ENCODE data around the gene STARD13.

The STARD13 gene

DNA sequence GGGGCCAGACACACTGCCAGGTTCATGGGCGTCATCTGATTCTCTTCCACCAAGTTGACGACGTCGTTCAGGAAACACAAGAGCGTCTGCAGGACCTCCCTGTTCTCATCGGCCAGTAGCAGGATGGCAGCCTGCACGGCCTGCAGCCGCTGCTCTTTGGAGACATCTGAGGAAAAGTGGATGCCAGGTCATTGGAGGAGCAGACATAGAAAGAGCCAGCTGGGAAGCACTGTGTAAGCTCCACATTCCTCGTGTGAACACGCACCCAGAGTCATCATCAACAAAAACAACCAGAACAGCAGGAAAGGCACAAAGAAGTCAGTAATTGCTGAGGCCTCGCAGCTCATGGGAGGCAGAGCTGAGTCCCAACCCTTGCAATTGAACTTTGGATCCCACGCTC, 172.8 kb downstream of the STARD13 start:
- ATAC-seq (no peak), DNase-seq (no peak)
- no peaks in the 10 kb centered on the region for H3K9me3 Mint-ChIP-seq
- no peak overlapping the region for H3K4me3 Mint-ChIP-seq
- H3K27me3 Mint-ChIP-seq: peaks cover 10% of the 10 kb centered on the region
- no peak overlapping the region for H3K27ac Mint-ChIP-seq
- H3K4me1 Mint-ChIP-seq: no peaks in the 10 kb centered on the region

DNA sequence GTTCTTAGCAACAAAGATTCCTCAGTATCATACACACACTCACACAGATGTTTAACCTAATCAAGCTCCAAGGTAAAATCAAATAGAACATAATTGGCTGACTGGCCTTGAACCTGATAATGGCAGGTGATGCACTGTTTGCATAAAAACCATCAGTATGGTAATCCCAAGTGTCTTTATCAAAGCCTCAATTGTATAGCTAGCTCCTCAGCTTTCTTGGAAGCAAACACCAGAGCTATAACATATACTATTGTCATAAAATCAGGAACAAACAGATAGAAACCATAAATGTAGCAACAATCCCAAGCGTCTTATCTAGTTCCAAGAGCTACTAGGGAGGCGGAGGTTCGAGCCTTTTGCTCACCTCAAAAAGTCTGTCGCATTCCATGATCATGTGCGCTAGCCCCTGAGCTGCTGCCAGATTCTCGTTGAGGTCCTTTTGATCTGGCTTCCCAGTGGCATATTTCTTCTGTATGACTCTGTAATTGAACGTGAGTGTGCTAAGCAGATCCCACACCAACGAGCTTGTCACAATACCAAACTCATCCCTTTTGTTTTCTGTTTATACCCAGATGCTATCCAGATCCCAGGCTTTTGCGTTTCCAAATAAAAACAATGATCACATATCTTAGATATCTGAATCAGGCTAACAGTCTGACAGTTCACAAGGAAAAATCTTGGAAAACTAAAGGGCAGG, 174.0 kb downstream of the STARD13 start:
- Mint-ChIP-seq H3K9me3 (no peaks in the 10 kb centered on the region), H3K4me3 (no peak overlapping the region), H3K4me1 (no peaks in the 10 kb centered on the region), H3K27ac (no peak overlapping the region), H3K27me3 (peaks cover 22% of the 10 kb centered on the region)
- no peak for ATAC-seq
- DNase-seq: no peak

GRCh38 chr13:33110713-33111413, 174.7 kb downstream of the STARD13 start:
- DNase-seq: no peak
- no peak overlapping the region for H3K27ac Mint-ChIP-seq

GRCh38 chr13:33110386-33110712, 175.2 kb downstream of the STARD13 start:
- Mint-ChIP-seq H3K27ac (no peak overlapping the region), H3K9me3 (no peaks in the 10 kb centered on the region), H3K4me3 (no peak overlapping the region), H3K27me3 (peaks cover 32% of the 10 kb centered on the region), H3K4me1 (no peaks in the 10 kb centered on the region)
- no peak for DNase-seq
- no peak for ATAC-seq

More at GRCh38 chr13:33110713-33111413, 174.7 kb downstream of the STARD13 start:
- no peaks in the 10 kb centered on the region for H3K4me1 Mint-ChIP-seq
- ATAC-seq: no peak
- H3K9me3 Mint-ChIP-seq: no peaks in the 10 kb centered on the region
- H3K27me3 Mint-ChIP-seq: peaks cover 29% of the 10 kb centered on the region
- no peak overlapping the region for H3K4me3 Mint-ChIP-seq

DNA sequence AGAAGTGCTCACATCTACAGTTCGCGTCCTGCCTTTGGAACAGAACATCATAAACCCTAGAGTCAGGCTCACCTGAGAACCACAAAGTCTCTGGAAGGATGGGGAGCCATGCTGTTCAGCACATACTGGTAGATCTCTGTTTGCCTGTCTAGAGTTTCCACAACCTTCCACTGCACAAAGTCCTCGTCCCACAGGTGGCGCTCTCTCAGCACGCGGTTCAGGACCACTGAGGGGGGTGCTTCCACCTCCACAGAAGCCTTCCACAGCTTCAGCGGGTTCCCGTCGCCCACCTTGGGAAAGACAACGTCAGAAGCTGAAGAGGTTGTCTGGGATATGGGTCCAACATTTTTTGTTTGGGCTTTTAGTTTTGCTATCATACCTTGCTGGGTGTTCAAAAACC, 175.8 kb downstream of the STARD13 start:
- Mint-ChIP-seq H3K4me1 (no peaks in the 10 kb centered on the region), H3K4me3 (no peak overlapping the region), H3K27me3 (peaks cover 32% of the 10 kb centered on the region), H3K27ac (no peak overlapping the region), H3K9me3 (no peaks in the 10 kb centered on the region)
- ATAC-seq: no peak
- no peak for DNase-seq

DNA sequence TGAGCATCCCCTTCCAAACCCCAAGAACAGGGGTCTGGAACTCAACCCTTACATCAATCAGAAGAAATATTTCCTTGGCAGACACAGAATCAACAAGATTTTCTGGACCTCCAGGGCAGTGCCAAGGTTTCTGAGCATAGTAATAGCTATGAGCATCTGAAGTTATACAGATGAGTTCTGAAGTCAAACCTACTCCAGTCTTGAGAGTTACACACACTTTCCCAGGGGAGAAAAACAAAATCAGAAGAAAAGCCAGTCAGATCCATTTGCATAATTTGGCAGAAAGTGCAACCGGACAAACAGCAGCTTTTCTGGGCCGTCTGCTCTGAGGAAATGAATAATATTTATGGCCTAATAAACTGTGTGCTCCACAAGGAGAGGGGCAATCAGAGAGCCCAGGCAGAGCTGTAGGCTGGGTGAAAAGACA, 176.3 kb downstream of the STARD13 start:
- DNase-seq (no peak), ATAC-seq (no peak)
- H3K27me3 Mint-ChIP-seq: peaks cover 33% of the 10 kb centered on the region
- no peak overlapping the region for H3K27ac Mint-ChIP-seq
- no peak overlapping the region for H3K4me3 Mint-ChIP-seq
- H3K9me3 Mint-ChIP-seq: no peaks in the 10 kb centered on the region
- H3K4me1 Mint-ChIP-seq: no peaks in the 10 kb centered on the region

DNA sequence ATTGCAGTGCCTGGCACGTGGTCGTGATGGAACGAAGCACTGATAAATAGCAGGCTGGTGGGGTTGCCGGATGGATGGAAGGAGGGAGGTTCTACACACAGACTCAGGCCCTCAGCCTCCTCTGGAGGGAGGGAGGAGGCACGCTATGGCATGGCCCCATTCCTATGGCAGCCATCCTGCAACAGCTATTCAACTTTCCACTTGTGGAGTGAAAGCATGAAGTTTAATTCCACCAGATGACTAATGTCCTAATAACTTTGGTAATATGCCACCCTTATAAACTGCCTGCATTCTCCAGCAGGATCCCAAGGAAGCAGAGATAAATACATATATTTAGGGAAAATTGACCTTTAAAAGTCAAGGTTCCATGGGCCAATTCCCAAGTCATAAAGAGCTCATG, 176.9 kb downstream of the STARD13 start:
- Mint-ChIP-seq H3K9me3 (no peaks in the 10 kb centered on the region), H3K4me3 (no peak overlapping the region)
- ATAC-seq: no peak

GRCh38 chr13:33107361-33107760, 178.2 kb downstream of the STARD13 start:
- peaks cover 39% of the 10 kb centered on the region for H3K27me3 Mint-ChIP-seq
- no peaks in the 10 kb centered on the region for H3K9me3 Mint-ChIP-seq
- H3K27ac Mint-ChIP-seq: no peak overlapping the region
- no peak overlapping the region for H3K4me3 Mint-ChIP-seq
- DNase-seq (no peak), ATAC-seq (no peak)
- H3K4me1 Mint-ChIP-seq: no peaks in the 10 kb centered on the region

More for the DNA sequence above, 176.9 kb downstream of the STARD13 start:
- no peaks in the 10 kb centered on the region for H3K4me1 Mint-ChIP-seq
- no peak overlapping the region for H3K27ac Mint-ChIP-seq
- DNase-seq: no peak
- peaks cover 39% of the 10 kb centered on the region for H3K27me3 Mint-ChIP-seq

- no peaks in the 10 kb centered on the region for H3K4me1 Mint-ChIP-seq
- peaks cover 39% of the 10 kb centered on the region for H3K27me3 Mint-ChIP-seq
- no peak for ATAC-seq
- no peak for DNase-seq
- H3K27ac Mint-ChIP-seq: no peak overlapping the region
- no peaks in the 10 kb centered on the region for H3K9me3 Mint-ChIP-seq
- H3K4me3 Mint-ChIP-seq: no peak overlapping the region
Observed at GRCh38 chr13:33106656-33107360, 178.7 kb downstream of the STARD13 start.

GRCh38 chr13:33105387-33106005, 180.1 kb downstream of the STARD13 start:
- H3K27ac Mint-ChIP-seq: no peak overlapping the region
- no peak overlapping the region for H3K4me3 Mint-ChIP-seq
- ATAC-seq (no peak), DNase-seq (no peak)
- H3K4me1 Mint-ChIP-seq: no peaks in the 10 kb centered on the region
- no peaks in the 10 kb centered on the region for H3K9me3 Mint-ChIP-seq
- H3K27me3 Mint-ChIP-seq: peaks cover 44% of the 10 kb centered on the region

DNA sequence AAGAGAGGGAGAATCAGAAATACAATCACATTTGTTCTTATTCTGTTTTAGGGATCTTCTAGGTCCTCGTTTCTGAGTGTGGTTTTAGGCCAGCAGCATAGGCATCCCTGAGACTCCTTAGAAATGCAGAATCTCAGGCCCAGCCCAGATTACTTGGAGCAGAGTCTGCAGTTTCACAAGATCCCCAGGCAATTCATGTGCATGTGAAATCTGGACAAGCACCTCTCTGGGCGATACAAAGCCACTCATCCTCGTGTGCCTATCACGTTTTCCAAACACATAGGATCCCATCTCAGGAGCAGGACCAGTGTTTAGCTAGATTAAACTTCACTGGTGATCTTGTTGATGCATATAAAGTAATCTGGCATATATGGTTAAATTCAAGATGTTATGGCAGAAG, 182.1 kb downstream of the STARD13 start:
- no peaks in the 10 kb centered on the region for H3K4me1 Mint-ChIP-seq
- H3K4me3 Mint-ChIP-seq: no peak overlapping the region
- H3K9me3 Mint-ChIP-seq: no peaks in the 10 kb centered on the region
- peaks cover 48% of the 10 kb centered on the region for H3K27me3 Mint-ChIP-seq
- ATAC-seq (no peak), DNase-seq (no peak)
- no peak overlapping the region for H3K27ac Mint-ChIP-seq

DNA sequence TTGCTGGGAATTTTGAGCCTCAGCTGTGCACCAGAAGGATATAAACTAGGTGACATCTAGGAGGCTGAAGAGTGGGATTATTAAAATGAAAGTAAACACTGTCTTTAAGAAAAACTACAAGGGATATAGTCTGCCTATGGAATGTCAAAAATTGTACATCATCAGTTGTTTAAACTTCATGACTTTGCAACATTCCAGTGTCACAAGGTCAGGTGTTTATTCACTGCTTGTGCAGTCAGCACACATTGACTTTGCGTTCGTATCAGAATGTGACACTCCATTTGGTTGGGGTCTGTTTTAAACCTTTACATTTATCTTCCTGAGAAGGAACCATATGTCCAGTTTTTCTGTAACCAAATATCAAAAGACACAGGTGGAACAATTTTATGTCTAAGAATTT, 183.7 kb downstream of the STARD13 start:
- ATAC-seq: no peak
- H3K4me3 Mint-ChIP-seq: no peak overlapping the region
- no peak overlapping the region for H3K27ac Mint-ChIP-seq
- H3K9me3 Mint-ChIP-seq: peaks cover 0 to 5% of the 10 kb centered on the region in 2 donors
- peaks cover 32% of the 10 kb centered on the region for H3K27me3 Mint-ChIP-seq
- H3K4me1 Mint-ChIP-seq: no peaks in the 10 kb centered on the region
- DNase-seq: no peak

GRCh38 chr13:33100886-33101285, 184.7 kb downstream of the STARD13 start:
- DNase-seq: no peak
- ATAC-seq: no peak
- H3K27me3 Mint-ChIP-seq: peaks cover 23% of the 10 kb centered on the region
- peaks cover 0 to 5% of the 10 kb centered on the region in 2 donors for H3K9me3 Mint-ChIP-seq
- H3K27ac Mint-ChIP-seq: no peak overlapping the region
- no peak overlapping the region for H3K4me3 Mint-ChIP-seq
- H3K4me1 Mint-ChIP-seq: no peaks in the 10 kb centered on the region

DNA sequence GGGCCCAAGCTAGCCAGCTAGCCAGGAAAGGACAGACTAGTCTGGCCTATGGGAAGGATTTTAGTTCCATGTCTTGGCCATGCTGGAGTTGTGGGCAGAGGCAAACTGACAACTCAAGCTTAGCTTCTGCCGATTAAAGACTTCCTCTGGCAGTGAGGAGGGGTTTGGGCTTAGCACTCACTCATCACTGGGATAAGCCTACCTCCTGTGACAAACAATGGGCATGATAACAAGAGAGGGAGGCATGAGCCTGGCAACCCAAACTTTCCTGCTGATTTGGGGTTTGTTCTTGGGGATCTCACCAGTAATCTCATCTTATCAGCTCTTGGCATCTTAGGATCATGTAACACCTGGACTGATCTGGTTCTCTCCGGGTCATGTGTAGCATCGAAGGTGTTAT, 185.7 kb downstream of the STARD13 start:
- DNase-seq (no peak), ATAC-seq (no peak)
- peaks cover 19% of the 10 kb centered on the region for H3K27me3 Mint-ChIP-seq
- H3K27ac Mint-ChIP-seq: no peak overlapping the region
- H3K4me1 Mint-ChIP-seq: no peaks in the 10 kb centered on the region
- H3K4me3 Mint-ChIP-seq: no peak overlapping the region
- peaks cover 0 to 5% of the 10 kb centered on the region in 2 donors for H3K9me3 Mint-ChIP-seq

DNA sequence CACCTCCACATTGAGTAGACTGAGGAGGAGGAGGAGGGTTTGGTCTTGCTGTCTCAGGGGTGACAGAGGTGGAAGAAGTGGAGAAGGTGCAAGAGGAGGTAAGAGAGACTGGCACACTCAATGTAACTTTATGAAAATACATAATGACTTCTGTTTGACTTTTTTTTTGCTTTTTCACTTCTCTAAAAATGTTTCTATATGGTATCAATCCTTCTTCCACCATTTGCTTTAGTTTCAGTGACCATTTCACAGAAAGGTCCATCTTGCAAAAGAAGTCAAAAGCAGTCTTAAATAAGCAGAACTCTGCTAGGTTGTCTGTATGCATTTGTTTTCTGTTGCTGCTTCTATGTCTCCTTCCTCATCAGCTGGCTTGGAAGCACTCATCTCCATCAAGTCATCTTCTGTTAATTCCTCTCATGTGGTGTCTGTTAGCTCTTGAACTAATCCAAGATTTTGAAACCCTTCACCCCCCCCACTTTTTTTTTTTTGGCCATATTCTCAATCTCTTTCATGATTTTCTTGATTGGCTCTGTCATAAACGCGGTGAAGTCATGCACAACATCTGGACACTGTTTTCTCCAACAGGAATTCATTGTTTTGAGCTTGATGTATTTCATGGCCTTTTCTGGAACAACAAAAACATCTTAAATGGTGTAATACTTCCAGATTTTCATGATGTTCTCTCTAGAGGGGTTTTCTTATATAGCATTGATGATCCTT, 188.5 kb downstream of the STARD13 start:
- DNase-seq: no peak
- no peak overlapping the region for H3K4me3 Mint-ChIP-seq
- ATAC-seq: no peak
- no peak overlapping the region for H3K27ac Mint-ChIP-seq
- H3K4me1 Mint-ChIP-seq: no peaks in the 10 kb centered on the region
- peaks cover 0 to 5% of the 10 kb centered on the region in 2 donors for H3K9me3 Mint-ChIP-seq
- peaks cover 13% of the 10 kb centered on the region for H3K27me3 Mint-ChIP-seq
